Calu3 (cell line): ENCODE results near the gene FRMD4B. TPM values are rescaled to one million over a fixed set of nuclear protein-coding genes. Genes with fewer than 3 reads are reported as not detected.
A peak's percentile ranks its signal among the peaks of the same experiment; 100 is the strongest.

ENCODE experiments used
- BruUV-seq: library from RNA; stranded (reverse); fragments of 400-500 nt; replicated peaks from 2 replicates; lab custom pipeline; 2021; lab: Mats Ljungman, UMichigan
- CTCF ChIA-PET: fragments of 300-600 bp; sonication (Branson Sonifier 250); formaldehyde crosslinking; loops from one replicate; lab custom pipeline; 2022; ENCODE audit warnings: antibody characterized with exemption; lab: Charles Lee
- DNase-seq: peaks from one replicate; pipeline ENCODE4 v3.0.0; 2022
- H3K27ac Mint-ChIP-seq: one replicate; pipeline ENCODE4 v1.8.0; 2022; ENCODE audit warnings: mixed read lengths; ENCODE audit not compliant: unreplicated experiment
- H3K27me3 Mint-ChIP-seq: one replicate; pipeline ENCODE4 v1.8.0; 2022; ENCODE audit warnings: mixed read lengths; ENCODE audit not compliant: unreplicated experiment
- H3K36me3 Mint-ChIP-seq: one replicate; pipeline ENCODE4 v1.8.0; 2022; ENCODE audit warnings: mild to moderate bottlenecking, moderate library complexity, mixed read lengths; ENCODE audit not compliant: insufficient read depth, unreplicated experiment
- H3K4me1 Mint-ChIP-seq: one replicate; pipeline ENCODE4 v1.8.0; 2022; ENCODE audit warnings: mild to moderate bottlenecking, low read depth, mixed read lengths; ENCODE audit not compliant: unreplicated experiment
- H3K4me3 Mint-ChIP-seq: one replicate; pipeline ENCODE4 v1.8.0; 2022; ENCODE audit warnings: mild to moderate bottlenecking, low read depth, moderate library complexity, mixed read lengths; ENCODE audit not compliant: unreplicated experiment
- H3K9me3 Mint-ChIP-seq: one replicate; pipeline ENCODE4 v1.8.0; 2022; ENCODE audit warnings: low read depth, mixed read lengths; ENCODE audit not compliant: unreplicated experiment
- CTCF ChIP-seq: fragments of 200-600 bp; IDR thresholded peaks from one replicate; pipeline ENCODE4 v1.8.0; 2022; ENCODE audit warnings: antibody characterized with exemption; ENCODE audit not compliant: unreplicated experiment
- intact Hi-C: fragments of 100-400 bp; cut with micrococcal nuclease; formaldehyde crosslinking; loops from one replicate; pipeline ENCODE4 v1.10.0; 2022; ENCODE audit not compliant: unreplicated experiment
- total RNA-seq: library from RNA; stranded (reverse); gene quantifications from 2 replicates; pipeline ENCODE4 v1.2.3, GENCODE V29; 2022

FRMD4B gene
- total RNA-seq, 1 experiment from 2014 or later, result 16.7 TPM

GRCh38 chr3:69162308-69162980 lies 223.4 kb downstream of the FRMD4B start:
- CTCF ChIA-PET, result interaction anchor here (1.1 to 2.5 kb wide), 6 partner anchors 50 to 224 kb away, joined by 3 to 46 read pairs (median 5); partner anchors contain the start of gene FRMD4B
- Mint-ChIP-seq H3K36me3 (no peaks in the 10 kb centered on the region), H3K4me3 (no peak overlapping the region), H3K27ac (no peak overlapping the region), H3K4me1 (peaks cover 11% of the 10 kb centered on the region), H3K9me3 (no peaks in the 10 kb centered on the region), H3K27me3 (no peaks in the 10 kb centered on the region)
- no peak for DNase-seq
- TF ChIP-seq CTCF, result no peak
- no TSS peak for BruUV-seq
- intact Hi-C loops, result loop anchor here (5.0 kb wide), 3 partner anchors 75 to 505 kb away; no protein-coding TSS in a partner anchor

GRCh38 chr3:69161587-69162307 lies 224.1 kb downstream of the FRMD4B start:
- H3K4me3 Mint-ChIP-seq, result no peak overlapping the region
- peaks cover 7% of the 10 kb centered on the region for H3K4me1 Mint-ChIP-seq
- H3K9me3 Mint-ChIP-seq, result no peaks in the 10 kb centered on the region
- BruUV-seq, result no TSS peak
- H3K27me3 Mint-ChIP-seq, result no peaks in the 10 kb centered on the region
- intact Hi-C loops, result loop anchor here (1.0 to 5.0 kb wide), 5 partner anchors 76 to 506 kb away; no protein-coding TSS in a partner anchor
- peak; percentile 72 for TF ChIP-seq CTCF
- H3K27ac Mint-ChIP-seq, result no peak overlapping the region
- no peaks in the 10 kb centered on the region for H3K36me3 Mint-ChIP-seq
- peak; percentile 32 for DNase-seq
- CTCF ChIA-PET, result interaction anchor here (0.7 to 2.5 kb wide), 10 partner anchors 38 to 261 kb away, joined by 3 to 46 read pairs (median 4); partner anchors contain the start of gene FRMD4B

GRCh38 chr3:69160525-69160924 lies 225.4 kb downstream of the FRMD4B start:
- intact Hi-C loops, result loop anchor here (5.0 kb wide), 3 partner anchors 77 to 507 kb away; no protein-coding TSS in a partner anchor
- H3K27me3 Mint-ChIP-seq, result no peaks in the 10 kb centered on the region
- TF ChIP-seq CTCF, result no peak
- H3K4me1 Mint-ChIP-seq, result peaks cover 7% of the 10 kb centered on the region
- BruUV-seq, result no TSS peak
- no peak overlapping the region for H3K27ac Mint-ChIP-seq
- no peak overlapping the region for H3K4me3 Mint-ChIP-seq
- H3K9me3 Mint-ChIP-seq, result no peaks in the 10 kb centered on the region
- CTCF ChIA-PET, result interaction anchor here (0.5 to 2.5 kb wide), 7 partner anchors 42 to 267 kb away, joined by 3 to 46 read pairs (median 4); no protein-coding TSS in a partner anchor
- H3K36me3 Mint-ChIP-seq, result no peaks in the 10 kb centered on the region
- DNase-seq, result no peak

GRCh38 chr3:69160107-69160506 lies 225.8 kb downstream of the FRMD4B start:
- Mint-ChIP-seq H3K36me3 (no peaks in the 10 kb centered on the region), H3K9me3 (no peaks in the 10 kb centered on the region), H3K27ac (no peak overlapping the region), H3K27me3 (no peaks in the 10 kb centered on the region), H3K4me3 (no peak overlapping the region), H3K4me1 (peaks cover 7% of the 10 kb centered on the region)
- CTCF ChIA-PET, result interaction anchor here (0.7 to 2.2 kb wide), 2 partner anchors 147 to 150 kb away, joined by 4 to 7 read pairs; no protein-coding TSS in a partner anchor
- no peak for DNase-seq
- intact Hi-C loops, result loop anchor here (5.0 kb wide), 3 partner anchors 77 to 507 kb away; no protein-coding TSS in a partner anchor
- BruUV-seq, result no TSS peak
- no peak for TF ChIP-seq CTCF
